HepG2 (cell line): Measurements from ENCODE around the gene KLF16. TPM values are rescaled to one million over a fixed set of nuclear protein-coding genes. Genes with fewer than 3 reads are reported as not detected.

Experiments used
- AGO1 ChIP-seq: fragments of 200-400 bp; formaldehyde crosslinking; IDR thresholded peaks from 2 replicates; pipeline ENCODE4 v1.6.1; 2017; ENCODE audit warnings: mild to moderate bottlenecking, low read depth, low read length, moderate library complexity; ENCODE audit not compliant: poor library complexity, severe bottlenecking
- CEBPG ChIP-seq: IDR thresholded peaks from 2 replicates; pipeline ENCODE4 v1.6.1; 2016
- CEBPZ ChIP-seq: IDR thresholded peaks from 2 replicates; pipeline ENCODE4 v1.6.1; 2012; ENCODE audit warnings: low read length, improper control_type of control experiment
- CENPBD1 ChIP-seq: sonication (generic); formaldehyde crosslinking; IDR thresholded peaks from 2 replicates; pipeline ENCODE4 v1.8.0; 2022; ENCODE audit warnings: missing genetic modification reagents, low read depth, mild to moderate bottlenecking, borderline replicate concordance
- MATR3 ChIP-seq: sonication (generic); formaldehyde crosslinking; IDR thresholded peaks from 2 replicates; pipeline ENCODE4 v1.4.0; 2020; ENCODE audit warnings: missing genetic modification reagents
- MED13 ChIP-seq: sonication (generic); formaldehyde crosslinking; IDR thresholded peaks from 2 replicates; pipeline ENCODE4 v1.5.0; 2020; ENCODE audit warnings: missing genetic modification reagents
- MXI1 ChIP-seq: IDR thresholded peaks from 3 replicates; pipeline ENCODE4 v1.6.1; 2012; ENCODE audit warnings: low read depth, low read length, inconsistent platforms, borderline replicate concordance
- NONO ChIP-seq, 2 experiments: fragments of 450-650 bp in 1 of 2; sonication (generic) in 1 of 2; formaldehyde crosslinking in 1 of 2; IDR thresholded peaks in 1 of 2; conservative IDR thresholded peaks in 1 of 2; 2 replicates each; pipeline versions ENCODE4 v1.6.1 to v1.8.0; 2017 to 2022; ENCODE audit warnings: mild to moderate bottlenecking in 1 of 2, missing genetic modification reagents in 1 of 2, moderate library complexity in 1 of 2
- NRL ChIP-seq: sonication (generic); formaldehyde crosslinking; IDR thresholded peaks from 2 replicates; pipeline ENCODE4 v1.5.0; 2020; ENCODE audit warnings: missing genetic modification reagents, mild to moderate bottlenecking, moderate library complexity, borderline replicate concordance
- RBFOX2 ChIP-seq: fragments of 200-400 bp; formaldehyde crosslinking; IDR thresholded peaks from 2 replicates; pipeline ENCODE4 v1.6.1; 2017; ENCODE audit warnings: low read depth, mild to moderate bottlenecking, low read length
- SNAPC4 ChIP-seq: sonication (generic); formaldehyde crosslinking; IDR thresholded peaks from 2 replicates; pipeline ENCODE4 v1.4.0; 2020; ENCODE audit warnings: mild to moderate bottlenecking, missing genetic modification reagents
- ZBTB39 ChIP-seq: sonication (generic); formaldehyde crosslinking; IDR thresholded peaks from 2 replicates; pipeline ENCODE4 v1.5.0; 2020; ENCODE audit warnings: missing genetic modification reagents
- ZNF234 ChIP-seq: sonication (generic); formaldehyde crosslinking; conservative IDR thresholded peaks from 2 replicates; pipeline ENCODE4 v1.5.1; 2020; ENCODE audit warnings: mild to moderate bottlenecking, missing genetic modification reagents
- ZNF331 ChIP-seq: sonication (generic); formaldehyde crosslinking; IDR thresholded peaks from 2 replicates; pipeline ENCODE4 v1.4.0; 2020; ENCODE audit warnings: missing genetic modification reagents
- ZNF558 ChIP-seq: sonication (generic); formaldehyde crosslinking; IDR thresholded peaks from 2 replicates; pipeline ENCODE4 v1.9.0; 2022; ENCODE audit warnings: mild to moderate bottlenecking, missing genetic modification reagents, borderline replicate concordance
- ZNF572 ChIP-seq: sonication (generic); formaldehyde crosslinking; IDR thresholded peaks from 2 replicates; pipeline ENCODE4 v1.5.1; 2020; ENCODE audit warnings: mild to moderate bottlenecking, missing genetic modification reagents
- ZNF720 ChIP-seq: sonication (generic); formaldehyde crosslinking; IDR thresholded peaks from 2 replicates; pipeline ENCODE4 v1.4.0; 2020; ENCODE audit warnings: missing genetic modification reagents
- ZNF792 ChIP-seq: IDR thresholded peaks from 2 replicates; pipeline ENCODE4 v1.6.1; 2016
- ZNF883 ChIP-seq: sonication (generic); formaldehyde crosslinking; IDR thresholded peaks from 2 replicates; pipeline ENCODE4 v1.5.1; 2020; ENCODE audit warnings: mild to moderate bottlenecking, missing genetic modification reagents; ENCODE audit errors: not compliant biosample characterization
- polyA plus RNA-seq, 8 experiments: library from polyadenylated mRNA; depleted of rRNA in 3 of 8; stranded (reverse) in 7 of 8; unstranded in 1 of 8; fragments of >200 nt; fragmentation: Illumina TruSeq in 4 of 8; extraction: Trizol in 4 of 8; gene quantifications; 2 replicates each; pipeline versions ENCODE4 v1.2.1 to v1.2.3, GENCODE V29; 2011 to 2016; ENCODE audit warnings: low read depth in 4 of 8, missing spikeins in 1 of 8, mixed read lengths in 1 of 8; ENCODE audit not compliant: insufficient read depth in 1 of 8
- total RNA-seq, 5 experiments: library from RNA; depleted of rRNA; stranded (reverse); fragments of >200 nt; fragmentation: Illumina TruSeq; extraction: Trizol; gene quantifications; 2 replicates each; pipeline ENCODE4 v1.2.3, GENCODE V29; 2016; ENCODE audit warnings: low read depth in 1 of 5

Gene KLF16
- total and polyA plus RNA-seq, 2 of the 13 experiments (the other 11 are each of a cell fraction or from before 2014, with no cell fraction given): 3.5 to 6.7 TPM

- TF ChIP-seq ZNF331 (CRISPR knock-in tag): no peak
- TF ChIP-seq AGO1: no peak
- no peak for TF ChIP-seq NONO (IDR thresholded peaks at IDR 0.05)
- TF ChIP-seq NONO (CRISPR knock-in tag; conservative IDR thresholded peaks at IDR 0.05): peak; percentile 69
- peak; percentile 80 for TF ChIP-seq RBFOX2
- TF ChIP-seq NRL (CRISPR knock-in tag): no peak
- TF ChIP-seq CEBPZ: no peak
- TF ChIP-seq ZNF883 (CRISPR knock-in tag): no peak
- no peak for TF ChIP-seq MATR3 (CRISPR knock-in tag)
- TF ChIP-seq CENPBD1: no peak
- TF ChIP-seq ZNF572 (CRISPR knock-in tag): no peak
- TF ChIP-seq SNAPC4 (CRISPR knock-in tag): peak; percentile 72; the same call in 1 of the 2 replicates
- TF ChIP-seq ZNF792 (CRISPR knock-in tag): 0 out of 2 replicates have a peak, but pooled peaks have one; percentile 40
- TF ChIP-seq MXI1: peak; percentile 46; the same call in 1 of the 3 replicates
- TF ChIP-seq ZNF558 (CRISPR knock-in tag): no peak
- no peak for TF ChIP-seq ZNF234
- no peak for TF ChIP-seq ZNF720 (CRISPR knock-in tag)
- no peak for TF ChIP-seq MED13
- no peak for TF ChIP-seq ZBTB39 (CRISPR knock-in tag)
- 0 out of 2 replicates have a peak, but pooled peaks have one; percentile 5 for TF ChIP-seq CEBPG (CRISPR knock-in tag)
Measured at GRCh38 chr19:1848399-1849131, 14.8 kb downstream of the KLF16 start, which contains the start of gene REXO1 (continued).
